SW 1271 (cell line): ENCODE data around the gene RHOV.

Experiments used
- DNase-seq, 2 experiments: peaks; one replicate each; lab custom pipeline; 2025; lab: John Stamatoyannopoulos, UW

RHOV gene

DNA sequence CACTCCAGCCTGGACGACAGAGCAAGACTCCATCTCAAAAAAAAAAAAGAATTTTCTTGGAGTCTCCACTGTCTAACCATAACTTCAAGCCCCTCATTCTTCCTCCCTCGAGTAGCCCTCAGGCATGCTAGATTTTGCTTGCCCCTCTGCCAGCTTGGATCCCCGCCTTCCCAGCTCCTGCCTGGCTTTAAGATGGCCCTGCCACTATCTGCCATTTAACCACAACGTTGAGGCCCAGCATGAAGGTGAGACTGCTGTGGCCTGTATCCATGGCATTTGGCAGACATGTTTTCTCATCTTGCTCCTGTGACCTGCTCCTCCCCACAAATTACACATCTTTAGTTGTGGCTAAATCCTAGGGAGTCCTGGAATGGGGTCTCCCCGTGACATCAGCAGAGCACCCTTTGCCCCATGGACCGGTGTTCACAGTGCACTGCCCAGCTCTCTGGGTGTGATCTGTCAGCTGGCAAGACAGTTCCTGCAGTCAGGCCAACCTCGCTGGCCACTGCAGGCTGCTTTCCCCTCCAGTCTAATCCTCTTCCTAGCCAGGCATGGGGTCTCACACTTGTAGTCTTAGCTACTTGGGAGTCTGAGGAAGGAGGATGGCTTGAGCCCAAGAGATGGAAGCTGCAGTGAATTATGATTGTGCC lies 30.6 kb upstream of the RHOV start:
- no peak for DNase-seq

DNA sequence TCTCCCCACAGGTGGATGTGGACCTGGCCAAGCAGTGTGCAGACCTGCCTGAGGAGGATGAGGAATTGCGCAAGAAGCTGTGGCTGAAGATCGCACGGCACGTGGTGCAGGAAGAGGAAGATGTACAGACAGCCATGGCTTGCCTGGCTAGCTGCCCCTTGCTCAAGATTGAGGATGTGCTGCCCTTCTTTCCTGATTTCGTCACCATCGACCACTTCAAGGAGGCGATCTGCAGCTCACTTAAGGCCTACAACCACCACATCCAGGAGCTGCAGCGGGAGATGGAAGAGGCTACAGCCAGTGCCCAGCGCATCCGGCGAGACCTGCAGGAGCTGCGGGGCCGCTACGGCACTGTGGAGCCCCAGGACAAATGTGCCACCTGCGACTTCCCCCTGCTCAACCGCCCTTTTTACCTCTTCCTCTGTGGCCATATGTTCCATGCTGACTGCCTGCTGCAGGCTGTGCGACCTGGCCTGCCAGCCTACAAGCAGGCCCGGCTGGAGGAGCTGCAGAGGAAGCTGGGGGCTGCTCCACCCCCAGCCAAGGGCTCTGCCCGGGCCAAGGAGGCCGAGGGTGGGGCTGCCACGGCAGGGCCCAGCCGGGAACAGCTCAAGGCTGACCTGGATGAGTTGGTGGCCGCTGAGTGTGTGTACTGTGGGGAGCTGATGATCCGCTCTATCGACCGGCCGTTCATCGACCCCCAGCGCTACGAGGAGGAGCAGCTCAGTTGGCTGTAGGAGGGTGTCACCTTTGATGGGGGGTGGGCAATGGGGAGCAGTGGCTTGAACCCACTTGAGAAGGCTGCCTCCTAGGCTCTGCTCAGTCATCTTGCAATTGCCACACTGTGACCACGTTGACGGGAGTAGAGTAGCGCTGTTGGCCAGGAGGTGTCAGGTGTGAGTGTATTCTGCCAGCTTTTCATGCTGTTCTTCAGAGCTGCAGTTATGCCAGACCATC lies 28.8 kb upstream of the RHOV start:
- DNase-seq = no peak

DNA sequence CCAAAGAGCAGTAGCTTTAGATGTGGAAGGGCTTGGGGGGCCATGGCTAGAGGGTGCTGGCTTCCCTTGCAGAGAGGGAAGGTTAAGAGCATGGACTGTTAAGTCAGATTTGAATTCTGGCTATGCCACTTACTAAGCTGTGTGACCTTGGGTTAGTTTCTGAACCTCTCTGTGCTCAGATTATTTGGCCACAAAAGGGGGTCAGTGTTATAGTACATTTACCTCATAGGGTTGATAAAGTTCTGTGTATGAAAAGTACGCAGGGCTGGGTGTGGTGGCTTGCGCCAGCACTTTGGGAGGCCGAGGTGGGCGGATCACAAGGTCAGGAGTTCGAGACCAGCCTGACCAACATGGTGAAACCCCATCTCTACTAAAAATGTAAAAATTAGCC lies 27.0 kb upstream of the RHOV start:
- DNase-seq = no peak

DNA sequence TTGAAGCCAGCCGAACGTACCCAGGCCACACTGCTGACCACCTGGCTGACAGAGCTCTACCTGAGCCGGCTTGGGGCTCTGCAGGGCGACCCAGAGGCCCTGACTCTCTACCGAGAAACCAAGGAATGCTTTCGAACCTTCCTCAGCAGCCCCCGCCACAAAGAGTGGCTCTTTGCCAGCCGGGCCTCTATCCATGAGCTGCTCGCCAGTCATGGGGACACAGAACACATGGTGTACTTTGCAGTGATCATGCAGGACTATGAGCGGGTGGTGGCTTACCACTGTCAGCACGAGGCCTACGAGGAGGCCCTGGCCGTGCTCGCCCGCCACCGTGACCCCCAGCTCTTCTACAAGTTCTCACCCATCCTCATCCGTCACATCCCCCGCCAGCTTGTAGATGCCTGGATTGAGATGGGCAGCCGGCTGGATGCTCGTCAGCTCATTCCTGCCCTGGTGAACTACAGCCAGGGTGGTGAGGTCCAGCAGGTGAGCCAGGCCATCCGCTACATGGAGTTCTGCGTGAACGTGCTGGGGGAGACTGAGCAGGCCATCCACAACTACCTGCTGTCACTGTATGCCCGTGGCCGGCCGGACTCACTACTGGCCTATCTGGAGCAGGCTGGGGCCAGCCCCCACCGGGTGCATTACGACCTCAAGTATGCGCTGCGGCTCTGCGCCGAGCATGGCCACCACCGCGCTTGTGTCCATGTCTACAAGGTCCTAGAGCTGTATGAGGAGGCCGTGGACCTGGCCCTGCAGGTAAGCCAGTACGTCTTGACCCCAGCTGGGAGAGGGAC lies 26.4 kb upstream of the RHOV start:
- no peak for DNase-seq

DNA sequence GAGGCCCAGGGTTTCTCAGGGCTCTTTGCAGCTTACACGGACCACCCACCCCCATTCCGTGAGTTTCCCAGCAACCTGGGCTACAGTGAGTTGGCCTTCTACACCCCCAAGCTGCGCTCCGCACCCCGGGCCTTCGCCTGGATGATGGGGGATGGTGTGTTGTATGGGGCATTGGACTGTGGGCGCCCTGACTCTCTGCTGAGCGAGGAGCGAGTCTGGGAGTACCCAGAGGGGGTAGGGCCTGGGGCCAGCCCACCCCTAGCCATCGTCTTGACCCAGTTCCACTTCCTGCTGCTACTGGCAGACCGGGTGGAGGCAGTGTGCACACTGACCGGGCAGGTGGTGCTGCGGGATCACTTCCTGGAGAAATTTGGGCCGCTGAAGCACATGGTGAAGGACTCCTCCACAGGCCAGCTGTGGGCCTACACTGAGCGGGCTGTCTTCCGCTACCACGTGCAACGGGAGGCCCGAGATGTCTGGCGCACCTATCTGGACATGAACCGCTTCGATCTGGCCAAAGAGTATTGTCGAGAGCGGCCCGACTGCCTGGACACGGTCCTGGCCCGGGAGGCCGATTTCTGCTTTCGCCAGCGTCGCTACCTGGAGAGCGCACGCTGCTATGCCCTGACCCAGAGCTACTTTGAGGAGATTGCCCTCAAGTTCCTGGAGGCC lies 25.6 kb upstream of the RHOV start:
- DNase-seq = no peak

DNA sequence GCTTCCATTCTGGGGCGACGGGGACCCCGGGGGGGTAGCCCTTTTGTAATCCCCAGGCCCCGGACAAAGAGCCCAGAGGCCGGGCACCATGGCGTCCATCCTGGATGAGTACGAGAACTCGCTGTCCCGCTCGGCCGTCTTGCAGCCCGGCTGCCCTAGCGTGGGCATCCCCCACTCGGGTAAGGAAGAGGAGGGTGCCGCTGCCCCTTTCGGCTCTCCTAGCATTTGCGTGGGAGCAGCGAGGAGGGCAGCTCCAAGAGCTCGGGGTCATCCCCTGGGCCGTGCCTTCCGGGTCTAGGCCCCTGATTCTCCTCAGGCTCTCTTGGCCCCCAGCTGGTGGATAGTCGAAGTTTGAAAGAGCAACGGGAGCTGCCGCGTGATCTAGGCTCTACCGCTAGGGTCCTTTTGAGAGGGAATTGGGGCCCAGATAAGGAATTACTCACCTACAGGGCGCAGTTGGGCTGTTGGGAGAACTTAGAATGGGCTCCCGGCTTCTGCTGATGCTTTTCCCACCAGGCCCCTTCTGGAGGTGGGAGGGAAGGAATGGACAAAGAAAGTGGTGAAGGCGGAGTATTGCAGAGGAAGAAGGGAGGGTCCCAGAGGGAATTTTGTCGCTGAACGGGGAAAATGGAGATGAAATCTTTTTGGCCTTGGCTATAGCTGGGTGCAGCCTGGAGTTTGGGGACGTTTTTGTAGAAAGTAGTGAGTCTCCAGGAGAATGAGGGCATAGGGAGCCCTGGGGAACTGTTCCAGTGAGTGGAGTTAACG lies 20.8 kb upstream of the RHOV start:
- peak; percentile 47 for DNase-seq

DNA sequence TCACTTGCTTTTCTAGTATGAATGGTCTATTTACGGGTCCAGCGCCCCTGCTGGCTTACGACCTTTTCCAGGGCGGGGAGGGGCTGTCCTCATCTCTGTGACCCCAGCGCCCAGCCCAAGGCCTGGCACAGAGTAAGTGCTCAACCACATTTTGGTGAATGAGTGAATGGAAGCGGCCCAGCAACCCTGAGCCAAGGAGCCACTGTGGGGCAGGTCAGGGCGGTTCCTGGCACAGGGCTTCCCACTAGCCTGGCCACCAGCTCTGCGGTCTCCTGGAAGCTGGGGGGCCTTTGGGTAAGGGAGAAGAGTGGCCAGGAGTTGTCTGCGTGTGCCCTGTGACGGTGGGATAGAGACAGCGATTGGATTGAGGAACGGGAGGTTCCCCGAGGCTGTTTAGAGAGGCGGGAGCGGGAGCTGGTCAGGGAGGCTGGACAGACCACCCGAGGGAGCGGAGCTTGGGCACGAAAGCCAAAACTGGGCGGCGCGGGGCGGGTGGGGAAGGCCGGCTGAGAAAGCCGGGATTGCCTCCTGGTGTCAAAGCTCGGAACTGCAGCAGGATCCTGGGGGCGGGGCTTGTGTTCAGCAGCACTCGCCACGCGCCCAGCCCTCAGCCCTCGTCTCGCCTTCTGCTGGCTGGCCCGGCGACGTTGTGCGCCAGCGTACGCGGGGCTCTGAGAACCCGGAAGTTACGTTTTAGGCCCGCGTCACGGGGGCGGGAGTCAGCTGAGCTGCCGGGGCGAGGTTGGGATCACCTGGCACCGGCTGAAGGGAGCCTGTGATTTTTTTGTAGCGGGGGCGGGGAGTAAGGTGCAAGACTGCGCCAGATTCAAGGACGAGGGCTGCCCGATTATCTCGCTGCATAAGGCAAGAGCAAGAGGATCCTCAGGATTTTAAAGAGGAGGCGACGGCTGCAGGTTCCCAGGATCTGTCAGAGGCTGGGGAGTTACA lies 20.0 kb upstream of the RHOV start, which contains the start of gene VPS18:
Gene VPS18, plus strand, starts transcription at position 718 of the 948 bp plus-strand sequence. CDS start 319 bp downstream, outside the sequence.
- peak; percentile 51 to 89 for DNase-seq

DNA sequence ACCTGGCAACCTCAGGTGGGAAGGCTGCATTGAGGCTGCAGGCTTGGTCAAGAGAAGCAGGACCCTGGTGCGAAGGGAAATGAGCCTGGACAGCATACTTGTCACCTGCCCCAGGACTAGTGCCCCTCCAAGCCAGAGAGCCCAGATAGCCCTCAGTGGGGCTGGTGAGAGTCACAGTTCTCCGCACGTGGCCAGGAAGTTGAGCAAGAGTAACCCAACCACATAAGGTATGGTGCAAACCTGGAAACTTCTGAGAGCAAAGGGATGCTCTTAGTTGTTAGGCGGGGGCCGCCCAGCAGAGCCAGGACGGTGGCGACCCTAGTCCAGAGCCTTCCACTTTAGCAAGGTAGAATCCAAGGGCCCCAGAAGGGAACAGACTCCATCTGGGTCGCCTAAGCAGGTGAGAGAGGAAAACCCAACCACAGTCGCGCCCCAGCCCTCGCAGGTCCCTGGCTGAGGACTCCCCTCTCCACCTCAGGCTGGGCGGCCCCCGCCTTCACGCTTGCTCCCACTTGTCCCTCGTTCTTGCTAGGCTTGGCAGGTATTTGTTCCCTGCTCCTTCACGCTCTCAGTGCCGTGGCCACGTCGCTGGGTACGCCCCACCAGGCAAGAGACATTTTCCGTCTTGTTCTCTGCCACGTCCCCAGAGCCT lies 19.1 kb upstream of the RHOV start:
- DNase-seq = no peak

DNA sequence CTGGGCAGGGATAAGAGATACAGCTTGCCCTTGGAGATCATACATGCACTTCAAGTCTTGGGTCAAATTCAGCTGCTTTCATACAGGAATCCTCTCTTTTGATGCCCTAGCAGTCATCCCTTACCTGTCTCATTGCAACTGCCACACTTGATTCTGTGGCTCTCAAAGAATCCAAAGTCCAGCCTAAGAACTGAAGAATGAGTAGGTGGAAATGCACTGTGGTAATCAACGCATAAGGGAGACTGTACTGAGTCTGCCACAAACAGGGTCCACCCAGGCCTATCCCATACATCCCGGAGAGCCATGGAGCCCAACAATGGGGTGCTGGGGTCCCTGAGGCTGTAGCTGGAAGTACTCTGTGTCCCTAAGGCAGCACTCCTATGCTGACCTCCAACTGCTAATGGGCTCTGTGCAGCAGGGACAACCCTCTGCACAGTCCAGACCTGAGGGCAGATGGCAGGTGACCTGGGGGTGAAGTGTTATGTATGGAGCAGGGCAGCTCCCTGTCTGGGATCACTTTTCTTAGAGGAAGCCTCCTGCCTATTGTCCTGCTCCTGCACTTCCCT lies 18.5 kb upstream of the RHOV start:
- no peak for DNase-seq

DNA sequence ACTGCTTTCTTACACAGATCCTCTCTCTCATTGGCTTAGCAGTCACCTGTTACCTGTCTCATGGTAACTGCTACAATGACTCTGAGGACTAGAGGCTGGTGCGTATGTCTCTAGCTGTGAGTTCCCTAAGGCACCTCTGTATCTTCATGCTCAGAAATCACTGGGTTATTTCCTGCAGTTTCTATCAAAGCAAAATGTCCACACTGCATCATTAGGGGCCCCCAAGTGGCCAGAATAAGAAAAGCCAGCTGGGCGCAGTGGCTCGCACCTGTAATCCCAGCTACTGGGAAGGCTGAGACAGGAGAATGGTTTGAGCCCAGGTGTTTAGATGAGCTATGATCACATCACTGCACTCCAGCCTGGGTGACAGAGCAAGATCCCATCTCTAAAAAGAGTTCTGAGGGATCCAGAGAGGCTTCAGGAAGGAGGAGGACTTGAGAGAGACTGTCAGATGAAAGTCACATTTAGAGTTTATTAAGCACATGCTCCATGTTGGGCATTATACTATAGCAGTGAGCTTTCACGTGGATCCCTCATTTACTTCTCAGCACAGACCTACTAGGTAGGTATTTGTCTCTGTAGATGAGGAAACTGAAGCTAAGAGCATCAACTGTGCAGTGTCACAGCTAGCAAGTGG lies 17.9 kb upstream of the RHOV start:
- peak in 1 of 2 experiments; percentile 17 for DNase-seq

DNA sequence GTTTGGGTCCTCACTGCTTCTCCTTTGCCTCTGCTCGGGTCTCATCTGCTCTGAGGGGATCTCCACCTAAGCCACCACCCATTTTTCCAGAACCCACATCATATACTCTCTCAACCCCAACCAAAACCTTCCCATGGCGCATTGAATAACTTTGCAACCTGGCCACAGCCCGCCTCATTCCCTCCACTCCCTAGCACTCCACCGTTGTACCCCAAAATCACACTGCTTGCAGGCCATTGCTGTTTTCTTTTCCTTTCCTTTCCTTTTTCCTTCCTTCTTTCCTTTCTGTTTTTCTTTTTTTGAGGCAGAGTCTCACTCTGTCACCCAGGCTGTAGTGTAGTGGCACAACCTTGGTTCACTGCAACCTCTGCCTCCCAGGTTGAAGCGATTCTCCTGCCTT lies 17.1 kb upstream of the RHOV start:
- DNase-seq = no peak

DNA sequence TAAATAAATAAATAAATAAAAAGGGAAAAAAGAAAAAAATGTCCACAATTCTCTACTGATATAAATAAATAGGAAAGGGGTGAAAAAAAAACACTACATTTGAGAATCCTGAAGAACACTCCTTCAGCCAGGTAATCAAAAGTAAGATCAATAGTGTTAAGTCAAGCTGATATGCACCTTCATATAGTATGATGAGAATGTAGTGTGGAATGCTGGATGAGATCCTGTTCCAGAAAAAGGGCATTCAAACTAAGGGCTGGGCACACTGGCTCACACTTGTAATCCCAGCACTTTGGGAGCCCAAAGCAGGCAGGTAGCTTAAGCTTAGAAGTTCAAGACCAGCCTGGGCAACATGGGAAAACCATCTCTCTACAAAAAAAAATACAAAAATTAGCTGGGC lies 15.1 kb upstream of the RHOV start:
- no peak for DNase-seq

DNA sequence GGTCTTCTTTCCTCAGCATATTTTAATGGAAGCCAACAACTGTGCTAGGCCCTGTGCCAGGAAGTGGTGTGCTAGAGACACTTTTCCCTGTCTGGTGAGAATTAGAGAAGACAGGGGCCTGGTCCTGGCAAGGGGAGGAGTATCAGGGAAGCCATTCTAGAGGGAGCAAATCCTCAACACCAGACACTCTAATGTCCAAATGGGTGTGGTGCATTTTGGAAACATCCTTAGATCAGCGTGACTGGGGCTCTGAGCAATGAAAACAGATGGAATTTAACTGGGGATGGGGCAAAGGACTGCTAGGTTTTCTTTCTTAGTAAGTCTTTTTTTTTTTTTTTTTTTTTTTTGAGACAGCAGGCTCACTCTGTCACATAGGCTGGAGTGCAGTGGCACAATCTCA lies 12.6 kb upstream of the RHOV start:
- DNase-seq = no peak

DNA sequence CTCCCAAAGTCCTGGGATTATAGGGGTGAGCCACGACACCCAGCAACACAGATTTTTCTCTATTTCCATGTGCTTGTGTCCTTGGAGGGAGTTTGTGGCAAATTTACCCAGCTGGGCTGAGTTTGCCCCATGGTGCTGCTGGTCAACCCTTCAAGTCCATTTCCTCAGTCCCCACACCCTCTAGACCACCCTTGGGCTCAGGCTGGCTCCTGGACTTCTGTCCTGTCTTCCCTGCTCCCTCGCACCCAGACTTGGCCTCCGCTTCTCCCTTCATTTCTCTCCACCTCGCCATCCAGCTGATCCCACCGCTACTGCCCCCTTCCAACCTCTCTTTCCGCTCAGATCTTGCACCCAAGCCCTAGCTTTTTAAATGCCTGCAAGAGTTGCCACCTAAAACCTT lies 7.3 kb upstream of the RHOV start:
- no peak for DNase-seq

DNA sequence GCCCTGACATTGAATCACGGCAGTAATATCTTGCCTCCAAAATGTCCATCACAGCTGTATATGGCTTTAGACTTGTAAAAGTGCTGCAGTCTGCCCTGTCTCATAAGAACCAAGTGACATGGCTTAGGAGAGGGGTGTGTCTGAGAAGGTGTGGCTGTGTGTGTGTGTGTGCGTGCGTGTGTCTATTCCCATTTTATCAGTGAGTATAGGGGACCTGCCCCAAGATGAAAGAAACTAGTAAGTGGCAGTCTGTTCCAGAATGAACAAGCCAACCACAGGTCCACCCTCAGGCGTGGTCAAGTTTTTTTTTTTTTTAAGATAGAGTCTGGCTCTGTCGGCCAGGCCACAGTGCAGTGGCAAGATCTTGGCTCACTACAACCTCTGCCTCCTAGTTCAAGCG lies 5.6 kb upstream of the RHOV start:
- no peak for DNase-seq

DNA sequence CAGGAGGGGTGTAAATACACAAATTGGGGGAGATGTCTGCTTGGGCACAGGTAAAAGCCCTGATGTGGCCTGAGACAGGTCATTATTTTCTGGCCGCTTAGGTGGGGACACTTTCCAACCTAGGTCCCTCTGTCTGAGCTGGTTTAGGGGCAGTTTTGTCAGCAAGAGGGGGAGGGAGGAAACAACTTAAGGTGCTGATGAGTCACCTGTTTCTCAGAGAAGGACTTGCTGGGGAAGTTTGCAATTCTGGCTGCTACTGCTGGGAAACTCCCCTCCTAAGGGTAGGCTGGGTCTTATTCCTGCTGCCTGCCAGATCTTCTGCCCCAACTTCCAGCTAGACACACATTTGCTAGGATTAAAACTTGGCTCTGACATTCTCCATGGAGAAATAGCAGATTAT lies 4.8 kb upstream of the RHOV start:
- DNase-seq = no peak

DNA sequence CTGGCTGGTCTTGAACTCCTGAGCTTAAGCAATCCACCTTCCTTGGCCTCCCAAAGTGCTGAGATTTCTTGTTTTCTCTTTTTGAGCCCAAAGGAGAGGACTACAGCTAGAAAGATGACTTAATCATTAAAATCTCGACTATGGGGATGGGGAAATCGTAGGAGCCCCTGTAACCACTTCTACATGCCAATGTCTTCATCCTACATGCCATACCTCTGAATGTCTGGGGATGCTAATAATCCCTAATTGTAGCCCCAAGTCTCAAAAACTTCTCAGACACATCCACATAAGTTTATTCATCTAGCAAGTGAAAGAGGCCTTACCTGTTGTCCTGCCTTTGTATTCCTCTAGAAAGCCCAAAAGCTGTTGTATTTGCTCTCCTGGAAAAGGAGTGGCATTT lies 3.7 kb upstream of the RHOV start:
- DNase-seq = no peak

DNA sequence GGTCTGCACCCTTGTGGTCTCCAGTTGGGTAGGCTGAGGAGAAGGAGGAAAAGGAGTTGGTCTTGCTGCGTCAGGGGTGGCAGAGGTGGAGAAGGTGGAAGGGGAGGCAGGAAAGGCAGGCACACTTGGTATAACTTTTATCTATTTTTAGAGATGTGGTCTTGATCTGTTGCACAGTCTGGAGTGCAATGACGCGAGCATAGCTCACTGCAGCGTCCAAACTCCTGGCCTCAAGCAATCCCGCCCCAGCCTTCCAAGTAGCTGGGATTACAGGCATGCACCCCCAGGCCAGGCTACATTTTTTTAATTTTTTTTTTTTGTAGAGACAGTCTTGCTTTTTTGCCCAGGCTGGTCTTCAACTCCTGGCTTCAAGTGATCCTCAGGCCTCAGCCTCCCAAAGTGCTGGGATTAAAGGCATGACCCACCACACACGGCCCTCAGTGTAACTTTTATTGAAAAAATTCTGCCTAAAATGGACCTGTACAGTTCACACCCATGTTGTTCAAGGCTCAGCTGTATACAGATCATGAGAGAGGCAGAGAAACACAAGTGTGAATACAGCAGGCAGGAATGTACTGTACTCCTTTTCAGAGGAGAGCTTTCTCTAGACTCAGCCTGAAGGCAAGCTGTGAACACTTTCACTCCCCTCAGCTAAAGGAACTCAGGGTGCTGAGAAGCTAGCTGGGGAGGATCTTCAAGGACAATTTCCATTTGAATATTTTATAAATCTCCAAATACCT lies 2.1 kb upstream of the RHOV start:
- no peak for DNase-seq
